Brain microvascular endothelial cell (primary cell): ENCODE results near the gene AHSG.
"Not testable (repeated sequence)": the region's sequence is repeated elsewhere in the genome, so short reads cannot be mapped to it uniquely, and the experiment has no call there.

Source experiments
- DNase-seq: peaks from one replicate; pipeline ENCODE4 v3.0.0-alpha.2; 2020
- H3K27ac ChIP-seq: fragments of 250-450 bp; sonication (Bioruptor Pico); 2 replicates; pipeline ENCODE4 v1.5.1; 2020; ENCODE audit warnings: mild to moderate bottlenecking, moderate library complexity
- H3K27me3 ChIP-seq: fragments of 250-450 bp; sonication (Bioruptor Pico); replicated peaks from 2 replicates; pipeline ENCODE4 v1.5.1; 2020; ENCODE audit warnings: mild to moderate bottlenecking
- H3K36me3 ChIP-seq: fragments of 250-450 bp; sonication (Bioruptor Pico); replicated peaks from 2 replicates; pipeline ENCODE4 v1.5.1; 2020; ENCODE audit warnings: mild to moderate bottlenecking
- H3K4me3 ChIP-seq: 2 replicates; pipeline ENCODE4 v1.5.1; 2011; ENCODE audit warnings: low read depth, mild to moderate bottlenecking, control low read depth, low read length, moderate library complexity
- CTCF ChIP-seq: IDR thresholded peaks from 2 replicates; pipeline ENCODE4 v1.5.1; 2011; ENCODE audit warnings: low read depth, mild to moderate bottlenecking, moderate library complexity, low read length, control low read depth, inconsistent platforms; ENCODE audit errors: missing control alignments
- in situ Hi-C: cut with HindIII; loops from 2 replicates; pipeline ENCODE4 v1.10.0; 2017; ENCODE audit warnings: low sequenced_read_pairs, low pct_ligation_motif_present

Gene AHSG

GRCh38 chr3:186582541-186582940, 30.3 kb upstream of the AHSG start:
- no peak overlapping the region for H3K4me3 ChIP-seq
- no peak overlapping the region for H3K27ac ChIP-seq
- no peaks in the 10 kb centered on the region for H3K27me3 ChIP-seq
- H3K36me3 ChIP-seq: peaks cover 53% of the 10 kb centered on the region
- no peak for DNase-seq
- in situ Hi-C loops: no loop called here
- no peak for TF ChIP-seq CTCF

- TF ChIP-seq CTCF: no peak
- Histone ChIP-seq H3K4me3 (no peak overlapping the region), H3K27me3 (no peaks in the 10 kb centered on the region), H3K36me3 (peaks cover 49% of the 10 kb centered on the region), H3K27ac (no peak overlapping the region)
- no peak for DNase-seq
- in situ Hi-C loops: no loop called here
These were observed 29.0 kb upstream of the AHSG start for GRCh38 chr3:186583831-186584230.

GRCh38 chr3:186586245-186586644, 26.6 kb upstream of the AHSG start:
- H3K36me3 ChIP-seq: peaks cover 40% of the 10 kb centered on the region
- H3K27me3 ChIP-seq, H3K4me3 ChIP-seq, in situ Hi-C loops, H3K27ac ChIP-seq, DNase-seq: not testable (repeated sequence)

DNA sequence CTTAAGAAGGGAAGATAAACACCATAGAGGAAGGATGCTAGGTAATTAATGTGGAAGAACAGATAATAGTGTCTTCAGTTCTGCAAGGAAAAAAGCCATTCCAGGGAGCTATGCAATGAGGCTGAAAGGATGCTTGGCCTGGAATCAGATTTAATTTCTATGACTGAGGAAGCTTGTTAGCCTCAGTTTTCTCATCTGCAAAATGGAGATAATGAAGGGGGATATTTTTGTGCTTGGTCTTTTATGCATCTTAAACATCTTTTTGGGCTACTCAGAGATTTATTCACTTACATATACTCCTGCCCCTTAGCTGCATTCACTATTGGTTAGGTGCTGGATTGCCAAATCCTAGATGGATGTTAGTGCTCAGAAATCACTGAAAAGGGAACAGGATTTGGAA, 25.7 kb upstream of the AHSG start:
- H3K27me3 ChIP-seq: no peaks in the 10 kb centered on the region
- DNase-seq: no peak
- no peak overlapping the region for H3K27ac ChIP-seq
- no peak for TF ChIP-seq CTCF
- H3K36me3 ChIP-seq: peaks cover 34% of the 10 kb centered on the region
- H3K4me3 ChIP-seq: no peak overlapping the region
- in situ Hi-C loops: no loop called here

DNA sequence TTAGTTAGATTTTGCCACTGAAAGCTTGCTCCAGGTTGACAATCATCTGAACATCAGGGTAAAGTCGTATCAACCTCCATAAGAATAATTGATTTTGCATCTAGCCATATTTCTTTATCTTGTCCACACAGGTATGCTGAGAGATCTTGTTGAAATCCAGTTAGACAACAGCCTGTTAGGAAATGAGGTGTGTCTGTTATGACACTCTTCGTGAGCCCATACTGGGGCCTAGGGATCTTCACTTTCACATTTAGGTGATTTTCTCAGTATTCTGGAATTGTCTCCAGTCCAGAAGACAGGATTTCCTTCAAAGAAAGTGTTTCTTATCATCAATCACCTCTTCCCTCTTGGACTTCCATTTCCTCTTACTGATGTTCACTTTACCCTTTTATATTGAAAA, 24.2 kb upstream of the AHSG start:
- no peak for TF ChIP-seq CTCF
- H3K4me3 ChIP-seq: no peak overlapping the region
- H3K27me3 ChIP-seq: no peaks in the 10 kb centered on the region
- H3K36me3 ChIP-seq: peaks cover 22% of the 10 kb centered on the region
- in situ Hi-C loops: no loop called here
- DNase-seq: no peak
- no peak overlapping the region for H3K27ac ChIP-seq

GRCh38 chr3:186589121-186589520, 23.7 kb upstream of the AHSG start:
- no peak for DNase-seq
- peak; percentile 55 for TF ChIP-seq CTCF
- Histone ChIP-seq H3K27me3 (no peaks in the 10 kb centered on the region), H3K36me3 (peaks cover 19% of the 10 kb centered on the region), H3K27ac (no peak overlapping the region), H3K4me3 (no peak overlapping the region)
- in situ Hi-C loops: no loop called here
